Fibroblast of lung (primary cell): ENCODE results near the gene TMLHE. TPM values are rescaled to one million over a fixed set of nuclear protein-coding genes. Genes with fewer than 3 reads are reported as not detected.
A peak's percentile ranks its signal among the peaks of the same experiment; 100 is the strongest.
"Not testable (repeated sequence)": the region's sequence is repeated elsewhere in the genome, so short reads cannot be mapped to it uniquely, and the experiment has no call there.

Experiments
- DNase-seq, 2 donors: peaks; one replicate each; pipeline versions ENCODE4 v3.0.0 to v3.0.0-alpha.2; 2010; ENCODE audit warnings: low read depth in 2 of 2
- H2AFZ ChIP-seq: 2 replicates; pipeline ENCODE4 v1.5.1; 2012; ENCODE audit warnings: low read length, control low read depth, inconsistent platforms
- H3K27ac ChIP-seq: 2 replicates; pipeline ENCODE4 v1.5.1; 2011; ENCODE audit warnings: low read length, control low read depth; ENCODE audit not compliant: insufficient read depth
- H3K27me3 ChIP-seq: 2 replicates; pipeline ENCODE4 v1.5.1; 2011; ENCODE audit warnings: mild to moderate bottlenecking, low read length; ENCODE audit not compliant: control insufficient read depth, insufficient read depth
- H3K36me3 ChIP-seq: 2 replicates; pipeline ENCODE4 v1.5.1; 2011; ENCODE audit warnings: low read length; ENCODE audit not compliant: control insufficient read depth, insufficient read depth
- H3K4me1 ChIP-seq: 2 replicates; pipeline ENCODE4 v1.5.1; 2011; ENCODE audit warnings: low read length; ENCODE audit not compliant: control insufficient read depth, insufficient read depth; ENCODE audit errors: extremely low read depth
- H3K4me2 ChIP-seq: 2 replicates; pipeline ENCODE4 v1.5.1; 2011; ENCODE audit warnings: low read length, control low read depth; ENCODE audit not compliant: insufficient read depth; ENCODE audit errors: extremely low read depth
- H3K4me3 ChIP-seq, 4 experiments: fragments of 200-600 bp in 1 of 4; sonication (generic) in 1 of 4; replicated peaks in 1 of 4; 2 replicates each; pipeline ENCODE4 v1.5.1; 2011 to 2016; ENCODE audit warnings: low read length in 4 of 4, low read depth in 3 of 4, mild to moderate bottlenecking in 3 of 4, control low read depth in 2 of 4, inconsistent platforms in 1 of 4, mixed read lengths in 1 of 4; ENCODE audit not compliant: insufficient read depth in 1 of 4; ENCODE audit errors: control extremely low read depth in 1 of 4
- H3K79me2 ChIP-seq: 2 replicates; pipeline ENCODE4 v1.5.1; 2012; ENCODE audit warnings: mild to moderate bottlenecking, low read length, inconsistent platforms; ENCODE audit not compliant: control insufficient read depth, insufficient read depth
- H3K9ac ChIP-seq: 2 replicates; pipeline ENCODE4 v1.5.1; 2011; ENCODE audit warnings: mild to moderate bottlenecking, low read length, control low read depth; ENCODE audit not compliant: insufficient read depth
- H3K9me3 ChIP-seq: 2 replicates; pipeline ENCODE4 v1.5.1; 2012; ENCODE audit warnings: low read depth, low read length; ENCODE audit not compliant: control insufficient read depth, insufficient read depth
- H4K20me1 ChIP-seq: 2 replicates; pipeline ENCODE4 v1.5.1; 2011; ENCODE audit warnings: low read length; ENCODE audit not compliant: control insufficient read depth, insufficient read depth; ENCODE audit errors: extremely low read depth
- EZH2 ChIP-seq: IDR thresholded peaks from 2 replicates; pipeline ENCODE4 v1.5.1; 2012; ENCODE audit warnings: low read length, control low read depth, mild to moderate bottlenecking; ENCODE audit errors: missing control alignments
- polyA plus RNA-seq, 2 donors: library from polyadenylated mRNA; depleted of rRNA in 1 of 2; stranded (reverse) in 1 of 2; unstranded in 1 of 2; fragments of >200 nt; gene quantifications; 2 replicates each; pipeline ENCODE4 v1.2.1, GENCODE V29; 2011 to 2012; ENCODE audit warnings: missing spikeins in 1 of 2
- total RNA-seq: library from RNA; depleted of rRNA; stranded (reverse); fragments of >200 nt; gene quantifications from 2 replicates; pipeline ENCODE4 v1.2.1, GENCODE V29; 2014
- TF ChIP-seq, protein P1 (sequence below), 2 donors: IDR thresholded peaks in 1 of 2; conservative IDR thresholded peaks in 1 of 2; 1 replicate in 1 of 2; 2 replicates in 1 of 2; pipeline ENCODE4 v1.5.1; 2011 to 2012; ENCODE audit warnings: low read length in 2 of 2, control low read depth in 1 of 2, inconsistent platforms in 1 of 2, low read depth in 1 of 2, mild to moderate bottlenecking in 1 of 2

The TMLHE gene
- total and polyA plus RNA-seq, 2 donors (not counting 1 experiment from before 2014, with no cell fraction given) = 17.5 to 24.1 TPM

DNA sequence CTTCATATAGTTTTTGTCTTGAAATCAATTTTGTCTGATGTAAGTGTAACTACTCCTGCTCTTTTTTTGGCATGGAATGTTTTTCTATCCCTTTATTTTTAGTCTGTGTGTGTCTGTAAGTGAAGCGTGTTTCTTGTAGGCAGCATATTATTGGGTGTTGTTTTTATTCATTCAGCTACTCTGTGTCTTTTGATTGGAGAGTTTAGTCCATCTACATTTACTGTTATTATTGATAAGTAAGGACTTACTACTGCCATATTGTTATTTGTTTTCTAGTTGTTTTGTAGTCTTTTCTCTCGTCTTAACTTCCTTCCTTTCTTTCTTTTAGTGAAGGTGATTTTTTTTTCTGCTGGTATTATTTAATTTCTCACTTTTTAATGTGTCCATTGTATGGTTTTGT, 30.5 kb upstream of the TMLHE start:
- no peak for TF ChIP-seq EZH2
- TF ChIP-seq, protein P1, sequence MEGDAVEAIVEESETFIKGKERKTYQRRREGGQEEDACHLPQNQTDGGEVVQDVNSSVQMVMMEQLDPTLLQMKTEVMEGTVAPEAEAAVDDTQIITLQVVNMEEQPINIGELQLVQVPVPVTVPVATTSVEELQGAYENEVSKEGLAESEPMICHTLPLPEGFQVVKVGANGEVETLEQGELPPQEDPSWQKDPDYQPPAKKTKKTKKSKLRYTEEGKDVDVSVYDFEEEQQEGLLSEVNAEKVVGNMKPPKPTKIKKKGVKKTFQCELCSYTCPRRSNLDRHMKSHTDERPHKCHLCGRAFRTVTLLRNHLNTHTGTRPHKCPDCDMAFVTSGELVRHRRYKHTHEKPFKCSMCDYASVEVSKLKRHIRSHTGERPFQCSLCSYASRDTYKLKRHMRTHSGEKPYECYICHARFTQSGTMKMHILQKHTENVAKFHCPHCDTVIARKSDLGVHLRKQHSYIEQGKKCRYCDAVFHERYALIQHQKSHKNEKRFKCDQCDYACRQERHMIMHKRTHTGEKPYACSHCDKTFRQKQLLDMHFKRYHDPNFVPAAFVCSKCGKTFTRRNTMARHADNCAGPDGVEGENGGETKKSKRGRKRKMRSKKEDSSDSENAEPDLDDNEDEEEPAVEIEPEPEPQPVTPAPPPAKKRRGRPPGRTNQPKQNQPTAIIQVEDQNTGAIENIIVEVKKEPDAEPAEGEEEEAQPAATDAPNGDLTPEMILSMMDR (conservative IDR thresholded peaks at IDR 0.05 in 1 of 2, IDR thresholded peaks at IDR 0.05 in 1 of 2; ENCODE audit: low read depth in 1 of 2, low read length in 2 of 2) = no peak
- no peaks in the 10 kb centered on the region for H3K27me3 ChIP-seq
- no peaks in the 10 kb centered on the region for H3K4me1 ChIP-seq
- H2AFZ ChIP-seq = no peak overlapping the region
- H4K20me1 ChIP-seq = no peaks in the 10 kb centered on the region
- no peak for DNase-seq
- H3K9ac ChIP-seq = no peak overlapping the region
- no peak overlapping the region for H3K27ac ChIP-seq
- no peaks in the 10 kb centered on the region for H3K9me3 ChIP-seq
- H3K79me2 ChIP-seq = no peaks in the 10 kb centered on the region
- no peak overlapping the region for H3K4me2 ChIP-seq
- no peaks in the 10 kb centered on the region for H3K36me3 ChIP-seq
- no peak overlapping the region for H3K4me3 ChIP-seq

DNA sequence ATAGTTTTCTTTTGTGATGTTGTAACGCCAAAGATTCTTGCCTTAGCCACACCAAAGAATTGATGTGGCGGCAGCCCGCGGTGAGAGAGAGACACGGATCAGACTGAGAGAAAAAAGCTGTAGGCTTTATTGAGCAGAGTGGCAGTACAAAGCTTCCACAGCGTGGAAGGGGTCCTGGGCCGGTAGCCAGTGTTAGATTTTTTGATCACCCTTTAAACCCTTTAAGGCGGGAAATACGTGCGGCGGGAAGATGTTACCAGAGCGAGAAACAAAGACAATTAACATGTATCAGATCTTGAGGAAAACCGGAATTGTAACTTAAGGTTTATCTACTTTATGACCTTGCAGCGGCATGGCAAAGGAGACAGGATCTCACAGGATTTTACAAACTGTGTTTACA, 28.6 kb upstream of the TMLHE start:
- not testable (repeated sequence) for H3K9me3 ChIP-seq, H3K4me1 ChIP-seq, H3K79me2 ChIP-seq, H4K20me1 ChIP-seq, H3K27ac ChIP-seq, H3K27me3 ChIP-seq, H3K36me3 ChIP-seq, DNase-seq
- Histone ChIP-seq H2AFZ (peak overlapping the region; percentile 33), H3K9ac (peak overlapping the region; percentile 16), H3K4me3 (peak overlapping the region in 2 of 4 experiments; percentile 46 to 58), H3K4me2 (peak overlapping the region; percentile 44)

DNA sequence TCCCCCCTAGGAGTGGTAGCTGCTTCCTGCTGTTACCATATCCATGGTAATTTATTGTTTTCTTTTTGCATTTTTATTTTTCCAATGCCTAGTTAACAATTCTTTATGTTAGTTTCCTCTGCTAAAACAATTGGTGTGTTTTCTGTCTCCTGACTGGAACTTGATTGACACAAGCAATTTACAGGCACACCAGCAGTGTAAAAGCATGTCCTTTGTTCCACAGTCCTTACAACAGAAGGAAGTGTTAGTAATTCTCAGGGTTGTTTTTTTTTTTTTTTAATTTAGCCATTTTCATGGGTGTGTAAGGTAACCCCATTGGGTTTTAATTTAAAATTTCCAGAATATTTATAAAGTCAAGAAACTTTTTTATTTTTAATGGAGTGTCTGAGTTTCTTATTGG, 25.0 kb upstream of the TMLHE start:
- Histone ChIP-seq H3K27ac (no peak overlapping the region), H3K27me3 (no peaks in the 10 kb centered on the region), H3K9ac (no peak overlapping the region), H3K4me2 (no peak overlapping the region), H2AFZ (no peak overlapping the region), H3K36me3 (no peaks in the 10 kb centered on the region), H4K20me1 (no peaks in the 10 kb centered on the region), H3K79me2 (no peaks in the 10 kb centered on the region), H3K4me3 (no peak overlapping the region), H3K9me3 (no peaks in the 10 kb centered on the region), H3K4me1 (no peaks in the 10 kb centered on the region)
- TF ChIP-seq, protein P1 (conservative IDR thresholded peaks at IDR 0.05 in 1 of 2, IDR thresholded peaks at IDR 0.05 in 1 of 2; ENCODE audit: low read depth in 1 of 2, low read length in 2 of 2) = no peak
- TF ChIP-seq EZH2 = no peak
- no peak for DNase-seq

- not testable (repeated sequence) for H3K79me2 ChIP-seq, DNase-seq, H3K4me1 ChIP-seq, H3K4me2 ChIP-seq, H4K20me1 ChIP-seq, H3K27ac ChIP-seq, H3K9me3 ChIP-seq, H2AFZ ChIP-seq, H3K36me3 ChIP-seq, H3K4me3 ChIP-seq, H3K27me3 ChIP-seq, H3K9ac ChIP-seq
These were observed 22.3 kb upstream of the TMLHE start for GRCh38 chrX:155635019-155635418.
